ENCODE results near the gene LGALS3BP. TPM values are rescaled to one million over a fixed set of nuclear protein-coding genes. Genes with fewer than 3 reads are reported as not detected.

Gene LGALS3BP
- total RNA-seq, 1 donor from 2014 or later = 78.5 TPM

DNA sequence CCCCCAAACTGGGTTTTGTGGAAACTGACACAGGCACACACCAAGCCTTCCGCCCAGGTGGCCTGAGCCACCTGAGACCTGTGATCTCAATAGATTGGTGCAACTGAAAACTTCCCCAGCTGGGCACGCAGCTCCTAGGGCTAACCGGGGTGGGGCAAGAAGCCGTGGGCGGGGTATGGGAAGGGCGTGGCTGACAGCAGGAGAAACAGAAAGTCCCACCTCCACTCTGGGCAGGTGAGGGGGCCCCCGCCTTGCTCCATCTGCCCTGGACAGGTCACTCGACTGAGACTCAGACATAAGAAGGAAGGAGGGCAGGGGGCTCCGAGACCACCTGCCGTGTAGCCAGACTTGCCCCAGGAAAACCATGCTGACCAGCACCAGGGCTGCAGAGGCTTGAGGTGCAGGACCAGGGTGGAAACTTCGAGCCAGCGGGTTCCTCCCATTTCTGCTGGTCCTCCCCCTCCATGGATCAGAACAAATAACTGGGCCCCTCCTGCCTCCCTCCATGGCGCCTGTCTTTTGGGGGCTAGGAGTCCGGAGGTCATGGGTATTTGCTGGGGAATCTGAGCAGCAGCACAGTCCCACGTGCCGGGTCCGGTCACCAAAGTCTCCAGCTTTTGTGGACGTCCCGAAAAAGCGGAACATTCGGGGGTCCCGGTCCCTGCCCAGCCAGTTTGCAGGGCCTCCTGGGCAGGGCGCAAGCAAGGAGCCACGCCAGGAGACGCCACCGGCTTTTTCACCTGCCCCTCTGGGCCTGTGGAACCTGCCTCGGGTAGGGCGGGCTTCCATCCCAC is 55.9 kb downstream of the LGALS3BP start:
- peak; percentile 51 for DNase-seq (ENCODE audit: low spot score)
- Mint-ChIP-seq H3K4me1 (ENCODE audit: low read depth) (peaks cover 5% of the 10 kb centered on the region), H3K27me3 (ENCODE audit: insufficient read depth) (peaks cover 32% of the 10 kb centered on the region), H3K27ac (peak overlapping the region; percentile 65), H3K4me3 (peak overlapping the region; percentile 62), H3K36me3 (ENCODE audit: low read depth) (no peaks in the 10 kb centered on the region), H3K9me3 (no peaks in the 10 kb centered on the region)
- intact Hi-C loops (cut with micrococcal nuclease) = loop anchor here (5.0 kb wide), 1 partner anchor 37 kb away; no protein-coding TSS in a partner anchor

DNA sequence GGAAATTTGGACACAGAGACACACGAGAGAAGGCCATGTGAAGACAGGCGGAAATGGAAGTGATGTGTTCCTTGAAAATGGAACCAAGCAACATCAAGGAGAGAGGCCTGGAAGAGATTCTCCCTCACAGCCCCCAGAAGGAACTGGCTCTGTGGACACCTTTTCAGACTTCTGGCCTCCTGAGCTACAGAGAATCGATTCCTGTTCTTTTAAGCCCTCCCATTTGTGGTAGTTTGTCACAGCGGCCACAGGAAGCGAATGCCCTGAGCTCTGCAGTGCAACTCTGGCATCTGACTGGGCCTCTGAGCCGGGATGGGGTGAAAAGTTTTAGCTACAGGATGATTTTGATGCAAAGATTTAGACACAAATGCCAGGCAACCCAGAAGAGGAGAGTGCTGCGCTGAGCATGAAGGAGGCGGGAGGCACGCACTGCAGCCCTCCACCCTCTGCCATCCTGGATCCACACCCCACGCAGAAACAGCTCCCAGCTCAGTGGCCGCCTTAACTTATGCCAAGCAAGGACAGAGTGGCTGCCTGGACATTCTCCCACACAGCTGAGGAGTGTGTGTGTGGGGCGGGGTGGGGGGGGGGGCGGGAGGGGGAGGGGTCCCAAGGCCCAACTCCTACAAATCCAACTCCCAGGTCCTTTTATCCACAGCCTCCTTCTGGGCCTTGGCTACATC is 56.8 kb downstream of the LGALS3BP start:
- peaks cover 23% of the 10 kb centered on the region for H3K27me3 Mint-ChIP-seq (ENCODE audit: insufficient read depth)
- H3K4me3 Mint-ChIP-seq = peak overlapping the region; percentile 61
- DNase-seq (ENCODE audit: low spot score) = no peak
- no peaks in the 10 kb centered on the region for H3K9me3 Mint-ChIP-seq
- H3K27ac Mint-ChIP-seq = no peak overlapping the region
- intact Hi-C loops (cut with micrococcal nuclease) = loop anchor here (5.0 kb wide), 1 partner anchor 36 kb away; no protein-coding TSS in a partner anchor
- H3K36me3 Mint-ChIP-seq (ENCODE audit: low read depth) = no peaks in the 10 kb centered on the region
- peaks cover 5% of the 10 kb centered on the region for H3K4me1 Mint-ChIP-seq (ENCODE audit: low read depth)

DNA sequence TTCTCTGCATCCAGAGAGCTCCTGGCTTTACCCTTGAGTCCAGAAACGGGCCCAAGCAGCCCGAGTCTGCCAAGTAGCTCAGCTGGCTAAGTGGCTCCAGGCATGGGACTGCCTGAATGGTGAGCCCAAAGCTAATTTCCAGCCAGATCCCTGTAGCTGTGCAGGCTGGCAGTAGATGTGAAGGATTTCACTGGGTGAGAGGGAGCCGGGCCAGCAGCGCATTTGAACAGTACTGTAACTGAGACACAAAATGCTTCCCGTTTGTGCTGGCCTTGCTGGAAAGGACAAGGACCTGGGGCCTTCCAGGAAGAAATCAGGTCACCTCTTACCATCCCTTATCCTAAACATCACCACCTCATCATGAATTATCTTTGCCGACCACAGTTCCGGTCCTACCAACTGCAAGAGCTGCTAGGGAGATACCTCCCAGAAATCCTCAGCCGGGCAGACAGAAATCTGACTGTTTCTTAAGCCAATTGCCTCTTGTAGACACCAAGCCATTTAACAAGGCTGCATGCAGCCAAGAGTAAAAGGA is 58.2 kb downstream of the LGALS3BP start:
- Mint-ChIP-seq H3K36me3 (ENCODE audit: low read depth) (no peaks in the 10 kb centered on the region), H3K4me3 (no peak overlapping the region), H3K27ac (no peak overlapping the region), H3K27me3 (ENCODE audit: insufficient read depth) (peaks cover 17% of the 10 kb centered on the region), H3K4me1 (ENCODE audit: low read depth) (peaks cover 5% of the 10 kb centered on the region), H3K9me3 (no peaks in the 10 kb centered on the region)
- intact Hi-C loops (cut with micrococcal nuclease) = loop anchor here (5.0 kb wide), 1 partner anchor 34 kb away; no protein-coding TSS in a partner anchor
- DNase-seq (ENCODE audit: low spot score) = no peak

Other genes with a start within 250 kb of the LGALS3BP start
- 147 TPM in 2 replicates for gene CYTH1, start 197.7 kb downstream of the LGALS3BP start, total RNA-seq
- gene USP36, start 139.1 kb downstream of the LGALS3BP start, total RNA-seq = 126 and 138 TPM in 2 replicates
- gene CEP295NL, start 76.7 kb downstream of the LGALS3BP start, total RNA-seq = not detected in 2 replicates
- 1.0 and 1.1 TPM in 2 replicates for gene TIMP2, start 54.5 kb downstream of the LGALS3BP start, total RNA-seq
- gene CANT1, start 29.8 kb upstream of the LGALS3BP start, total RNA-seq = 54.7 and 57.3 TPM in 2 replicates
- not detected in 2 replicates for gene C1QTNF1, start 44.2 kb upstream of the LGALS3BP start, total RNA-seq
- 46.1 and 46.6 TPM in 2 replicates for gene ENGASE, start 94.9 kb upstream of the LGALS3BP start, total RNA-seq

Measured in activated T-helper 1 cell treated with anti-CD3 and anti-CD28 coated beads, Interleukin-12 subunit alpha, Interleukin-12 subunit beta, Interleukin-2, Interleukin-4 antibody, amounts not matched to agents 30 ng/mL and 10 ng/mL and 1 ng/mL, durations not matched to agents 14 hours and 24 hours and 36 hours (primary cell).